BLaER1 (cell line): ENCODE measurements around the gene PDZD4.

Experiments used
- H3K27ac ChIP-seq: shearing (Covaris generic); formaldehyde crosslinking; 2 replicates; pipeline ENCODE4 v1.8.1; 2022
- H3K27me3 ChIP-seq: shearing (Covaris generic); formaldehyde crosslinking; 2 replicates; pipeline ENCODE4 v1.8.1; 2022
- H3K36me3 ChIP-seq: shearing (Covaris generic); formaldehyde crosslinking; 2 replicates; pipeline ENCODE4 v1.8.1; 2022
- H3K4me1 ChIP-seq: shearing (Covaris generic); formaldehyde crosslinking; 2 replicates; pipeline ENCODE4 v1.8.1; 2022
- H3K4me2 ChIP-seq: shearing (Covaris generic); formaldehyde crosslinking; 2 replicates; pipeline ENCODE4 v1.8.1; 2022
- H3K4me3 ChIP-seq: shearing (Covaris generic); formaldehyde crosslinking; 2 replicates; pipeline ENCODE4 v1.8.1; 2022
- H3K9ac ChIP-seq: shearing (Covaris generic); formaldehyde crosslinking; 2 replicates; pipeline ENCODE4 v1.8.1; 2022
- H3K9me3 ChIP-seq: shearing (Covaris generic); formaldehyde crosslinking; 2 replicates; pipeline ENCODE4 v1.8.1; 2022
- H4K20me1 ChIP-seq: shearing (Covaris generic); formaldehyde crosslinking; 2 replicates; pipeline ENCODE4 v1.8.1; 2022
- Cebpa-rat ChIP-seq: shearing (Covaris generic); IDR thresholded peaks from 2 replicates; pipeline ENCODE4 v1.8.1; 2022

Gene PDZD4

GRCh38 chrX:153829799-153830639 is at the start of gene PDZD4:
Gene PDZD4, minus strand, starts transcription at chrX:153830544. Its CDS starts 246 bp downstream, at chrX:153830298.
- Histone ChIP-seq H3K4me1 (0 out of 2 replicates have a peak, but pooled peaks cover 6% of the 10 kb centered on the region), H3K27ac (no peak within 1 kb of the TSS), H3K36me3 (no peaks in the 10 kb centered on the region), H3K4me2 (peak within 1 kb of the TSS; percentile 67), H3K9ac (no peak within 1 kb of the TSS), H3K4me3 (peak within 1 kb of the TSS; percentile 67), H3K27me3 (peaks cover 95% of the 10 kb centered on the region), H4K20me1 (peaks cover 8% of the 10 kb centered on the region; the same call in 1 of the 2 replicates), H3K9me3 (peaks cover 41% of the 10 kb centered on the region)
- TF ChIP-seq Cebpa-rat = no peak

- peak overlapping the region; percentile 52 for H3K4me3 ChIP-seq
- H3K4me2 ChIP-seq = peak overlapping the region; percentile 82
These were observed 49.5 kb upstream of the PDZD4 start for GRCh38 chrX:153879741-153880439.

GRCh38 chrX:153878969-153879653 is 48.8 kb upstream of the PDZD4 start:
- H3K9ac ChIP-seq = peak overlapping the region; percentile 53
- peaks cover 78% of the 10 kb centered on the region for H3K4me1 ChIP-seq
- H3K27ac ChIP-seq = peak overlapping the region; percentile 66
- peaks cover 70% of the 10 kb centered on the region for H3K27me3 ChIP-seq
- peak overlapping the region; percentile 82 for H3K4me2 ChIP-seq
- H3K9me3 ChIP-seq = no peaks in the 10 kb centered on the region
- H4K20me1 ChIP-seq = peaks cover 79% of the 10 kb centered on the region
- peak overlapping the region; percentile 52 for H3K4me3 ChIP-seq
- H3K36me3 ChIP-seq = no peaks in the 10 kb centered on the region
- TF ChIP-seq Cebpa-rat = no peak

More at GRCh38 chrX:153879741-153880439, 49.5 kb upstream of the PDZD4 start:
- Histone ChIP-seq H3K9ac (peak overlapping the region; percentile 53), H3K4me1 (peaks cover 86% of the 10 kb centered on the region), H3K27me3 (peaks cover 73% of the 10 kb centered on the region), H3K9me3 (no peaks in the 10 kb centered on the region), H3K36me3 (no peaks in the 10 kb centered on the region), H4K20me1 (peaks cover 79% of the 10 kb centered on the region), H3K27ac (peak overlapping the region; percentile 66)
- no peak for TF ChIP-seq Cebpa-rat

- peak overlapping the region; percentile 82 for H3K4me2 ChIP-seq
- peaks cover 70% of the 10 kb centered on the region for H3K4me1 ChIP-seq
- peak overlapping the region; percentile 52 for H3K4me3 ChIP-seq
- no peaks in the 10 kb centered on the region for H3K36me3 ChIP-seq
- peaks cover 79% of the 10 kb centered on the region for H4K20me1 ChIP-seq
- H3K9ac ChIP-seq = no peak overlapping the region; the same call in 1 of the 2 replicates
- H3K9me3 ChIP-seq = no peaks in the 10 kb centered on the region
- peaks cover 70% of the 10 kb centered on the region for H3K27me3 ChIP-seq
- no peak for TF ChIP-seq Cebpa-rat
- H3K27ac ChIP-seq = peak overlapping the region; percentile 66
These were observed 48.0 kb upstream of the PDZD4 start for GRCh38 chrX:153878345-153878744.

GRCh38 chrX:153877571-153878261 is 47.4 kb upstream of the PDZD4 start:
- Histone ChIP-seq H3K27me3 (peaks cover 70% of the 10 kb centered on the region), H3K9ac (no peak overlapping the region; the same call in 1 of the 2 replicates), H3K9me3 (no peaks in the 10 kb centered on the region), H3K4me2 (peak overlapping the region; percentile 82), H3K27ac (peak overlapping the region; percentile 66), H3K4me1 (peaks cover 64% of the 10 kb centered on the region), H3K4me3 (peak overlapping the region; percentile 30), H4K20me1 (peaks cover 79% of the 10 kb centered on the region), H3K36me3 (no peaks in the 10 kb centered on the region)
- TF ChIP-seq Cebpa-rat = no peak

GRCh38 chrX:153876112-153876491 is 45.8 kb upstream of the PDZD4 start:
- TF ChIP-seq Cebpa-rat = no peak
- Histone ChIP-seq H3K9me3 (no peaks in the 10 kb centered on the region), H4K20me1 (peaks cover 71% of the 10 kb centered on the region), H3K9ac (no peak overlapping the region), H3K4me2 (no peak overlapping the region), H3K4me3 (no peak overlapping the region), H3K27ac (no peak overlapping the region), H3K4me1 (peaks cover 48% of the 10 kb centered on the region), H3K36me3 (no peaks in the 10 kb centered on the region), H3K27me3 (peaks cover 62% of the 10 kb centered on the region)

GRCh38 chrX:153875391-153876111 is 45.2 kb upstream of the PDZD4 start:
- Histone ChIP-seq H3K4me1 (peaks cover 42% of the 10 kb centered on the region), H3K9ac (no peak overlapping the region), H3K36me3 (no peaks in the 10 kb centered on the region), H3K27me3 (peaks cover 57% of the 10 kb centered on the region), H3K4me3 (no peak overlapping the region), H3K27ac (no peak overlapping the region), H4K20me1 (peaks cover 68% of the 10 kb centered on the region), H3K9me3 (no peaks in the 10 kb centered on the region), H3K4me2 (no peak overlapping the region)
- no peak for TF ChIP-seq Cebpa-rat

- TF ChIP-seq Cebpa-rat = no peak
- H3K27me3 ChIP-seq = peaks cover 56% of the 10 kb centered on the region
- H3K4me3 ChIP-seq = no peak overlapping the region
- H3K36me3 ChIP-seq = peaks cover 4% of the 10 kb centered on the region; the same call in 1 of the 2 replicates
- no peak overlapping the region for H3K27ac ChIP-seq
- H4K20me1 ChIP-seq = peaks cover 67% of the 10 kb centered on the region
- peaks cover 40% of the 10 kb centered on the region for H3K4me1 ChIP-seq
- no peak overlapping the region for H3K4me2 ChIP-seq
- H3K9me3 ChIP-seq = no peaks in the 10 kb centered on the region
- H3K9ac ChIP-seq = no peak overlapping the region
These were observed 44.2 kb upstream of the PDZD4 start for GRCh38 chrX:153874366-153875125.
